Pancreas (tissue), 10 donors: Measurements from ENCODE around the gene DGKI. TPM values are rescaled to one million over a fixed set of nuclear protein-coding genes. Genes with fewer than 3 reads are reported as not detected.

Source experiments
- ATAC-seq, 4 donors: fragments of 200-7000 bp; cut with Tn5 transposase; one replicate each; pipeline versions ENCODE4 v1.8.0 to v1.9.1; 2020; ENCODE audit warnings: mild to moderate bottlenecking in 4 of 4, moderate library complexity in 4 of 4
- DNase-seq, 6 donors: peaks; one replicate each; pipeline ENCODE4 v3.0.0-alpha.2; 2020
- FAIRE-seq: peaks from 2 replicates; lab custom pipeline; 2012; peaks lifted over from hg19 to GRCh38; lab: Jason Lieb, UNC
- H3K27ac ChIP-seq, 4 donors: fragments of 200-600 bp; sonication (generic); 1 replicate in 3 of 4; 2 replicates in 1 of 4; pipeline versions ENCODE4 v1.5.0 to v1.8.0; 2020
- H3K27me3 ChIP-seq, 4 donors: fragments of 200-600 bp; one replicate each; pipeline ENCODE4 v1.8.0; 2021
- H3K36me3 ChIP-seq, 3 donors: fragments of 200-600 bp; sonication (generic) in 1 of 3; one replicate each; pipeline versions ENCODE4 v1.5.0 to v1.8.0; 2020 to 2021
- H3K4me1 ChIP-seq, 3 donors: fragments of 200-600 bp; one replicate each; pipeline ENCODE4 v1.8.0; 2021
- H3K4me3 ChIP-seq, 4 donors: fragments of 200-600 bp; sonication (generic) in 2 of 4; one replicate each; pipeline versions ENCODE4 v1.5.0 to v1.8.0; 2020 to 2021
- H3K9me3 ChIP-seq, 4 donors: fragments of 200-600 bp; one replicate each; pipeline ENCODE4 v1.8.0; 2021
- CTCF ChIP-seq, 4 donors: fragments of 200-600 bp; sonication (generic) in 3 of 4; IDR thresholded peaks; one replicate each; pipeline versions ENCODE4 v1.5.0 to v1.8.0; 2021; ENCODE audit warnings: antibody characterized with exemption in 4 of 4
- WGBS, 2 donors: extraction: QIAGEN DNeasy Blood & Tissue Kit; methylation state at CpG; one replicate each; pipeline ENCODE4 v1.1.7; 2013; 5-methylcytosine and 5-hydroxymethylcytosine counted together
- intact Hi-C, 3 donors: fragments of 100-400 bp; cut with DNase I; formaldehyde crosslinking; loops; one replicate each; pipeline versions ENCODE4 v1.11.1 to v1.14.2; 2022
- polyA plus RNA-seq, 2 donors: library from polyadenylated mRNA; stranded (reverse); fragments of 200-250 nt; gene quantifications; one replicate each; pipeline ENCODE4 v1.2.3, GENCODE V29; 2013
- total RNA-seq, 6 donors: library from RNA; stranded (reverse); fragmentation: NEBNext Ultra II Directional in 4 of 6; extraction: Animal tissue kit (Norgen Biotek cat#: 25700) in 4 of 6; gene quantifications; one replicate each; pipeline versions ENCODE4 v1.2.1 to v1.2.4, GENCODE V29; 2021 to 2023
- donor health status: healthy with polysubstance abuse.
- donor health status: DM: no; HTN: no; CAD: no; lungs with moderate emphysema.
- donor health status: DM: no; HTN: no; CAD: no.
- donor health status: control.
- donor health status: control.
- donor health status: Bipolar disorder and iron deficiency.
- donor health status: DM: yes; HTN: yes; CAD: no.
- donor health status: DM: no; HTN: no; CAD: no.
- donor health status: DM: no; HTN: no; CAD: no.
- donor health status: DM: yes; HTN: yes; CAD: no.

DGKI gene
- total and polyA plus RNA-seq, 8 donors: 0.04 to 0.81 (median 0.15) TPM

GRCh38 chr7:137704723-137705122 is 142.1 kb downstream of the DGKI start:
- H3K27ac ChIP-seq: no peak overlapping the region
- WGBS, 2 donors: 87 to 93% methylated on average over 1 of the region's 1 CpG
- H3K27me3 ChIP-seq: no peaks in the 10 kb centered on the region
- TF ChIP-seq CTCF (IDR thresholded peaks at IDR 0.05): no peak
- no peaks in the 10 kb centered on the region for H3K4me1 ChIP-seq
- FAIRE-seq: no peak
- no peak overlapping the region for H3K4me3 ChIP-seq
- DNase-seq: no peak
- H3K36me3 ChIP-seq: no peaks in the 10 kb centered on the region
- no peak for ATAC-seq
- intact Hi-C loops: no loop called here
- H3K9me3 ChIP-seq: no peaks in the 10 kb centered on the region

GRCh38 chr7:137703291-137704010 is 143.3 kb downstream of the DGKI start:
- Histone ChIP-seq H3K27ac (no peak overlapping the region), H3K36me3 (no peaks in the 10 kb centered on the region), H3K27me3 (no peaks in the 10 kb centered on the region), H3K4me1 (no peaks in the 10 kb centered on the region), H3K4me3 (no peak overlapping the region), H3K9me3 (no peaks in the 10 kb centered on the region)
- no peak for TF ChIP-seq CTCF (IDR thresholded peaks at IDR 0.05)
- ATAC-seq: no peak
- intact Hi-C loops: no loop called here
- no peak for FAIRE-seq
- no peak for DNase-seq
- 80 to 81% methylated on average over 3 of the region's 3 CpGs for WGBS, 2 donors

- intact Hi-C loops: no loop called here
- DNase-seq (no peak), ATAC-seq (no peak), FAIRE-seq (no peak)
- Histone ChIP-seq H3K4me1 (no peaks in the 10 kb centered on the region), H3K36me3 (no peaks in the 10 kb centered on the region), H3K27me3 (no peaks in the 10 kb centered on the region), H3K9me3 (no peaks in the 10 kb centered on the region), H3K4me3 (no peak overlapping the region), H3K27ac (no peak overlapping the region)
- no peak for TF ChIP-seq CTCF (IDR thresholded peaks at IDR 0.05)
- 93 to 96% methylated on average over 1 of the region's 1 CpG for WGBS, 2 donors
Measured at GRCh38 chr7:137696988-137697387, 149.8 kb downstream of the DGKI start.

GRCh38 chr7:137696376-137696775 is 150.4 kb downstream of the DGKI start:
- no peaks in the 10 kb centered on the region for H3K27me3 ChIP-seq
- intact Hi-C loops: no loop called here
- no peaks in the 10 kb centered on the region for H3K4me1 ChIP-seq
- no peak overlapping the region for H3K27ac ChIP-seq
- 81 to 87% methylated on average over 2 of the region's 2 CpGs for WGBS, 2 donors
- ATAC-seq (no peak), FAIRE-seq (no peak), DNase-seq (no peak)
- no peak for TF ChIP-seq CTCF (IDR thresholded peaks at IDR 0.05)
- no peak overlapping the region for H3K4me3 ChIP-seq
- no peaks in the 10 kb centered on the region for H3K36me3 ChIP-seq
- no peaks in the 10 kb centered on the region for H3K9me3 ChIP-seq

GRCh38 chr7:137695942-137696341 is 150.8 kb downstream of the DGKI start:
- no peaks in the 10 kb centered on the region for H3K4me1 ChIP-seq
- no peak overlapping the region for H3K4me3 ChIP-seq
- DNase-seq (no peak), FAIRE-seq (no peak), ATAC-seq (peak in 2 of 4 donors; percentile 45 to 46)
- no peak for TF ChIP-seq CTCF (IDR thresholded peaks at IDR 0.05)
- no peak overlapping the region for H3K27ac ChIP-seq
- H3K9me3 ChIP-seq: no peaks in the 10 kb centered on the region
- no peaks in the 10 kb centered on the region for H3K36me3 ChIP-seq
- intact Hi-C loops: no loop called here
- WGBS, 2 donors: 11 to 15% methylated on average over 7 of the region's 7 CpGs
- no peaks in the 10 kb centered on the region for H3K27me3 ChIP-seq
